Left renal cortex interstitium (tissue), 4 donors: ENCODE measurements around the gene MED27. TPM values are rescaled to one million over a fixed set of nuclear protein-coding genes. Genes with fewer than 3 reads are reported as not detected.
"Not testable (repeated sequence)": the region's sequence is repeated elsewhere in the genome, so short reads cannot be mapped to it uniquely, and the experiment has no call there.

Experiments used
- DNase-seq, 4 donors: peaks; one replicate each; pipeline ENCODE4 v3.0.0-alpha.2; 2013; ENCODE audit warnings: low read depth in 4 of 4, low spot score in 2 of 4, missing footprints in 1 of 4
- polyA plus RNA-seq, 4 donors: library from polyadenylated mRNA; unstranded; fragments of 120-200 nt; gene quantifications; one replicate each; pipeline ENCODE4 v1.2.1, GENCODE V29; 2013; ENCODE audit not compliant: insufficient read length in 4 of 4

The MED27 gene
- polyA plus RNA-seq, 4 donors = 19.7 to 22.8 (median 21.7) TPM

DNA sequence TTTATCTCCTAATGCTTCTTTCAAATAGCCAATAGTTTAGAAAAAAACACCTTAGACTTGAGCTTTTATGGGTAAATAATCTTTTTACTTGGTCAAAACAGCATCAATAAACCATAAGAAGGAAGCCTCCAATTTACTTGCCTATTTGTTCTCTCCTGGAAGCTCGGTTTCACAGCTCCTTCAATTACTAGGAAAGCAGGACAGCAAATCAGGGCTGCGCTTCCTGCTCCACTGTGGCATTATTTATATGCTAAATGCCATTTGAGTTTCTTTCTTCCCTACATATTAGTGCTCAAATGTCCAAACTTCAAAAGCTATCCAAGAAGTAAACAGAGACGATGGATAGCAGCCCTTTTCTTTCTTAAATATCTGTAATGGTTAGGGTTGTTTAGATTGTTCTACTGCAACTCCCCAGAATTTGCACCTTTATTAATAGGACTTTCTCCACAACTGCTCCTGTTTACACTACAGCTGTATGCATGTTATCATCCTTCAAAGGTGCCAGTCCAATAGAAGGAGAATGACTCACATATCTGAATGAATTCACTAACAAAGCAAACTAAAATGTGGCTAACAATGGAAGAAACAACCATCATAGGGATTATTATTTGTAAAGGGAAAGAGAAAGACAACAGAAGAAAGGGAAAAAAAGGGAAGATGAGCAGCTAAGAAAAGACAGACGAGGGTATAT is 58.7 kb downstream of the MED27 start:
- no peak for DNase-seq

DNA sequence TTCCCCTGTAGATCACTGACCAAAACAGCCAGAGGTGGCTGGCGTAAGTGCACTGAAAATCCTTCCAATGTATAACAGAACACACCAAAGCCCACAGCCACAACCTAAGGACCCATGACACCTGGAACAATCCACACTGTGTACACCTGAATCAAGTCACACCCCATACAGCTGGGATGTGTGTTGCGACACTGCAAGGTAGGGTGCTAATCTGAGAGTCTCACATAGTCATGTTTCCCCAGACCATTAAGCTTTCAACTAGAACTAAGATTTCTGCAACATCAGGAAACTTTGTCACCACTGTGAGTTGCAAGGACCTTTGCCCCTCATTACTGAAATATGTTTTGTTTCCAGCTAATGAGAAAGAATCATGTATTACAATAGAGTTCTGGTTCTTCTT is 59.4 kb downstream of the MED27 start:
- DNase-seq = no peak

DNA sequence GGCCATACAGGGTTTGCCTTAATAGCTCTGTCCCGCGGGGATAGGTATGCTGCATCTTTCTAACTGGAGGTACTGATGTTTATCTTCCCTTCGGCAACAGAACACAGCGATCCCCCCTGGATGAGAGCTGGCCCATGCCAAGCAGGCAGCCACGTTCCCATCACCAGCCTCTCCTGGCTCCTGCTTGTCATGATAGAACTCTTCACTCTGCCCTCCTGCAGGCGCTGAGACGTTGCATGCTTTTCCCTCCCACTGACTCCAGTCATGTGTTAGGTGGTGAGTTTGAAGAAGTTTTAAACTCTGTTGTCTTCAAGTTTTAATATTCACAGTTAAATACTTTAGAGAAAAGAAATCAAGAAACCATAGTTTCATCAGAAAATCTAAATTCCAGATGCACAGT is 60.0 kb downstream of the MED27 start:
- DNase-seq = no peak

GRCh38 chr9:132018957-132019405 is 60.7 kb downstream of the MED27 start:
- DNase-seq = no peak

DNA sequence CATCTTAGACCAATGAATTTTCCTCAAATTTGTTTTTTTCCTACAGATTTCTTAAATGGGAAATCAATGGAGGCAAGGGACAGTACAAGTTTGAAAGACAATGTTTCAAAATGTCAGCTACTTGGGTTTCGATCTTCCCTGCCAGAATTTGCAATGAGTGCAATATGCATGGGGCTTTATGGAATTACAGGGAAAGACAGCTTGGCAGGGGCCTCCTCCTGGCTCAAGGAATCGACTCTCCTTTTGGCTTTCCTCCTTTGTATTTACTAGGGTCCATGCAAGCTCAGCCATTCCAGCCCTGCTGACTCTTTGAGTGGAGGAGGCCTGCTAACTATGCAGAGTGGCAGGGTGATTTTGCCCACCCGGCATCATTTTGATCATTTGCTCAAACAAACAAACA is 63.2 kb downstream of the MED27 start:
- no peak for DNase-seq

DNA sequence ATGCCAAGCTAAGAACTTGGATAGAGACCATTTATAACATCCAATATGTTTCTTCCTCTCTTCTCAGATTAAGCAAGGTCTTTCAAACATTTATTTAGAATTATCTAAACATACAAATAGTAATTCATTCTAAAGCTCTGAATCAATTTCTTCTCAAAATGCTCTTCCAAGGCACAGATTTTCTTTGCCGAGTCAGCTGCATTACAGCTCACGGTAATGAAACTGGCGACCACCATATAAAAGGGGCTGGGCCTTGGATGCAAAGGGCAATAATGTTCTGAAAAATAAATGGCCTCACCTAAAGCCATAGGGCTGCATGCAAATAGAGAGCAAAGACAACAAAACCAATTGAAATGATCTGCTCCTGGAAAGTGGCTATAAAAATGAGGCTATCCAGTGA is 63.8 kb downstream of the MED27 start:
- DNase-seq = no peak

DNA sequence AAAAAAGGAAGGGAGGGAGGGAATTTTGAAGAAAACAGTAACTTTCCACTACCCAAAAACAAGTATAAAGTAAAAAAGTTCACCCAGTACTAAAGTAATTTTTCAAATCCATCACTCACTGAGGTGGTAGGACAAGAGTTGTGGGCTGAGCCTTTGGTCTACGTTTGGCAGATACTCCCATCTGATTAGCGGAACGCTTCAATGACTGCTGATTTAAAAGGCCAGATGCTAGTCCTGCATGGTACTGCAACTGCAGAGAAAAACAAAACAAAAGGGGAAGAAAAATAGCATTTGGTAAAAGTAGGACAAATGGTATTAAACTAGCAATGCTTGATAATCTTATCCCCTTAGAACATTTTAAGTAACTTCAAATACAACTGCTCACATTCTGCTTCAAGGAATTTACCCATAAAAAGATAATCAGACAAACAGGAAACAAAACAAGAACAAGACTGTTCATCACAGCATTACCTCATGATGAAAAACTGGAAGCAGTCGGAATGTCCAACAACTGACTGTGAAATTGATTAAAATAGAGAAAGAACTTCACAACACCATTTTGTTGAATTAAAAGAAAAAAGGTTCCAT is 65.4 kb downstream of the MED27 start:
- DNase-seq = no peak

DNA sequence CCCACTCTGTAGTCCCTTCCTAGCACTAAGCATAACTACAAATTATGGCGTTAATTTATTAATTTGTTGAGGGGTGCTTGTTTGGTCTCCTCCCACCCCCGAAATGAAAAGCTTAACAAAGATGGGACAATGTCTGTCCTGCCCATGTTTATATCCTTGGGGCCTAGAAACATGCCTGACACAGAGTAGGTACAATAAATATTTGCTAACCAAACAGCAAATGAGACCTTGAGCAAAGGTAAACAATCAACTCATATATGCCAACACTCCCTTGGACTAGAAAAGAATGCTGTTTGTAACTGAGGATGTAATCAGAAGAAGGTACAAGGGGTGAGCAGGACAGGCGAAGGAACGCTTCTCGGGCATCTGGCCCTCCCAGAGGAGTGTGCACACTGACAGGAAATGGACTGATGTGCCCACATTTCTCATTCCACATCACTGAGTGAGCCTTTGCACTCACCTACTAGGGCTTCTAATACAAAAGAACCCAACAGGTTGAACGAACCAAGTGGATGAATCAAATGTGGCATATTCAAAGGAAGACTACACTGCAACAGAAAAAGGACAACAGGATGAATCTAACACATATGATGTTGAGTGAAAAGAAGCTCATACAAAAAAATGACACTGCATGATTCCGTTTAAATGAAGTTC is 66.8 kb downstream of the MED27 start:
- no peak for DNase-seq

- DNase-seq = no peak
These were observed 67.8 kb downstream of the MED27 start for GRCh38 chr9:132011896-132012295.

DNA sequence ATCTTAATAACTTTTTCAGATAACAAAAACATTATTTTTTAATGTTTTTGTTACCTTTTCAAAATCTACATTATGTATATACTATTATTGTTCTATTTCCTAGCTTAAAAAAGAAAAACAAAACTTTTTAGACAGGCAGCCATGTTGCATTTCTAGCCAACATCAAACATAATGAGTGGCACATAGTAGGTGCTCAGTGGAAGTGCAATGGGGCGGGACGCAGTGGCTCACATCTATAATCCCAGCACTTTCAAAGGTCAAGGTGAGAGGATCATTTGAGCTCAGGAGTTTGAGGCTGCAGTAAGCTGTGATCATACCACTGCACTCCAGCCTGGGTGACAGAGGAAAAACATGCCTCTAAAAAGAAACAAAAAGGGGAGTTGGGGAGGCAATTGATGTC is 68.4 kb downstream of the MED27 start:
- no peak for DNase-seq

GRCh38 chr9:132010201-132010600 is 69.5 kb downstream of the MED27 start:
- not testable (repeated sequence) for DNase-seq

GRCh38 chr9:132008855-132009812 is 70.5 kb downstream of the MED27 start:
- DNase-seq = no peak

DNA sequence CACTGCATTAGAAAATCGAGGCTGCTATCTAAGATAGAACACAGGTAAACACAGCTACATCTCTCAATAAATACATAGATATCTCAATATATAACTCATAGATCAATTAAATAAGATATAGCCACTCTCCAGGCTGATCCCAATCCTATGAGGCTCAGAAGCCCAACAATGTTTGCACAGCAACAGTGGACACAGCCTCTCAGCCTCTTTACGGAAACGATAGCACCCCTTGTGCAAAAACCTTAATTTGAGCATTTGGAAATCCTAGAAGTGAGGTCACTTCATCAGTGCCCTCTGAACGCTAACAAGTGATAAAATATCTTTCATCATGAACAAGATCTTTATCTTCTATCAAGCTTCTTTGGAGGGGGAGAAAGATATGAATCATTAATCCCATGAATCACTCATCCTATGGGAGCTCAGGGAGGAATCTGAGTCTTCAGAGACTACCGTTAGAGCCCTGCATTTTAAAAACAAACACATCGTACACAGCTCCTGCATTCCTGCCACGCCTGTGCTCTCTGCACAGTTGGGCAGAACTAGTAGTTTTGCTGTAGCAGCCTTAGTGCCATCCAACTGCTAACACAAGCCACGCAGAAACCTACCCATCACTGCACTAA is 71.4 kb downstream of the MED27 start:
- no peak for DNase-seq

DNA sequence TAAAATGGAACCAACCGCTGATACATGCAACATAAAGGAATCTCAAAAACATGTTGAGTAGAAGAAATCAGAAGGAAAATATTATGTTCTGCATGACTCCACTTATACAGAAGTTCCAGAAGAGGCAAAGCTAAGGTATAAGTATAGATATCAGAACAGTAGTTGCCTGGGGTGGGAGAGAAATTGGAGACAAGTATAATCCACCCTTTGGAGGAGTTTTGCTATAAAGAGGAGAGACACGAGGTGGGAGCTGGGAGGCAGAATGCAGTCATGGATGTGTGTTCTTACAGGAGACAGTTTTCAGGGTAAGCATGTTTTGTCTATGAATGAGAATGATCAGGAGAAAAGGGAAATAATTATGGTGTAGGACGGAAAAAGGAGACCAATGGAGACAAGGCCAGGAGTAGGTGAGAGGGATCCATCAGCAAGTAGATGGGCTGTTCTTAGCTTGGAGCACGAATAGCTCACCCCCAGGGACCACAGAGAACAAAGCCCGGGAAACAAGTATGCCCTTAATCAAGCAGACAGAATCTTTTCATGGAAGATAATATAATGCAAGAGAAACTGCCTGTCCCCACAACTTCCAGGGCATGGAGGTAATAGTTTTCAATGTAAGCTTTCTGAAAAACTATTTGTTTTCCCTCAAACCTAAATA is 72.2 kb downstream of the MED27 start:
- no peak for DNase-seq

- DNase-seq = no peak
These were observed 72.8 kb downstream of the MED27 start for GRCh38 chr9:132006677-132007370.

GRCh38 chr9:132005899-132006298 is 73.8 kb downstream of the MED27 start:
- DNase-seq = no peak

DNA sequence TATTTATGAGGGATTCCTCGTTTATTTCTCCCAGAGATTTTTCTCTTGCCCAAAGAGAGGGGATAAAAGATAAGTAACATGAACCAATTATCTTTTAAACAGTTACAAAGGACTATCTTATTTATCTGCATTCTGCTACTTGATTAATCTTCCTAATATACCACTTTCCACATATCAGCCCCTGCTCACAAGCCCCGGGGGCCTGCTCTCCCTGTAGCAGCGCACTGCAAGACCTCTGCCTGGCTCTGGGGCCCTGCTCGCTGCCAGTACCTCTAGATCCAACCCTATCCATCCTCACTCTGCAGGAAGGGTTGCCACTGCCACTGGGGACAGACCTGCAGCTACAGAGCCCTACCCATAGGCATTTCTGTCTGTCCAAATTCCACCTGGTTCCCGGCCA is 75.3 kb downstream of the MED27 start:
- no peak for DNase-seq

DNA sequence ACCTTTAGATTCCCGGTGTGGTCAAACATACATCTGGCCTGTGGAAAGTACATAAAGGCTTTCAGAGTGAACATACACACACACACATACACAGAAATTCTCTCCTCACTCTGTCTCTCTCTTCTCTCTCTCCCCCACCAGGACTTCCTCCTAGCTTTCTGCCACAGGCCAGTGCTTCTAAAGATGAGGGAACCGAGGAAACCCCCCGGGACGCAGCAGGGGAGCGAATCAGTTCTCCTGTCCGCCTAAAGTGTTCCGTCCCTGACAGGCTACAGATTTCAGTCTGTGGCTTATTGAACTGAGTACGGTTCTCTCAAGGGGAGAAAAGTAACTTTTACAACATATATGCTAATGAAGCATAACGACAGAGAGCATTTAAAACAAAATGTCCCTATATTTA is 75.8 kb downstream of the MED27 start:
- no peak for DNase-seq

DNA sequence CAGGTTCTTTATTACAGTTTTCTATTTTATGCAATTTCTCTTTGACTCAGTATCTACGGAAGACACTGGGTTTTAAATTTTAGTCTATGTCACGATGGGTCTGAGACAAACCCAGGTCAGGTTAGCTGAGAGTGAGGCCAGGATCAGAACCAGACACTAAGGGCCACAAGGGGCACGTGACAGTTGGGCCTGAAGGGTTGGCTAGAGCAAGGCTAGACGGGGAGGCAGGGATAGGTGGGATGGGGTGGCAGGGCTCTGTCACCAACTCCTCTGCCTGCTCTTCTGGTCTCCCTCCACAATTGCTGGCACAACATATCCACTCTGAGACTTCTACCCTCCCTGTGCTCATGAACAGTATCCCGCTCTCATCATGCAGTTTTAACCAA is 76.4 kb downstream of the MED27 start:
- DNase-seq = no peak
